ENCODE measurements around the gene IWS1. TPM values are rescaled to one million over a fixed set of nuclear protein-coding genes. Genes with fewer than 3 reads are reported as not detected.

The IWS1 gene
- total RNA-seq, 4 donors from 2014 or later: 29.0 to 46.7 (median 31.0) TPM

- DNase-seq (ENCODE audit: low spot score) (no peak), ATAC-seq (ENCODE audit: low FRiP score) (no peak)
- TF ChIP-seq CTCF (IDR thresholded peaks at IDR 0.05): no peak
Observed at GRCh38 chr2:127469051-127469450, 57.2 kb downstream of the IWS1 start.

- ATAC-seq (ENCODE audit: low FRiP score): no peak
- DNase-seq (ENCODE audit: low spot score): no peak
- TF ChIP-seq CTCF (IDR thresholded peaks at IDR 0.05): no peak
Observed at GRCh38 chr2:127465258-127465657, 61.0 kb downstream of the IWS1 start.

DNA sequence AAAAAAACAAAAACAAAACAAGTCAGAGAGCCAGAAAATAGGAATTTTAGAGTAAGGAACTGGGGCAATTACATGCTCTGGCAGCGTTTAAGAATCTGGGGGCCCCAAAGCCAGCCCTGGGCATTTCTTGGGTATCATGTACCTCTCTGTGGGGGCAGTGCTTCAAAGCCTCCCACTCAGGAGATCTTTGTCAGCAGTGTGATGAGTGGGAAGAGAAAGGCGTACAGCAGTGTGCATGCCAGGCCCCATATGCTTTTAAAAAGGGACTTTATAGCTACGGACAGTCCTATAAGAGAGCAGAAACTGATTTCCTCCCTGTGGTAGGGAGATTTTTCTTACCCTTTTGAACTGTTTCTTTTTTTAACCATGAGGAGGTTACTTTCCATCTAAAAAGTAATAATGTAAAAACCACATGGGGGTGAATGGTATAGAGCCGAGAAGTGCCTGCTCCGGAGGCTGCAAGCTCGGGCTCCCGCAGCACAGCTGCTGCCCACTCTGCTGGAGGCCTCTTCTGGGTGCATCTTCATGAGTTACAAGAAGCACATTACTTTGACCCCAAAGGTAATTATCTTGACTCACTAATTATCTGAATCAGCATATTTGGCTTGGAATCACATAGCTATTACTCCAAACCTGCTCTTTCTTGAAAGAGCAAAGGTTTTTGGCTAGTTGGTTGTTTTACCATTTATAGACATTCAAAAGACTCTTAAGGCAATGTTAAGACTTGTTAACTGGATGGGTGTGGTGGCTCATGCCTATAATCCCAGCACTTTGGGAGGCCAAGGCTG, 61.6 kb downstream of the IWS1 start:
- ATAC-seq (ENCODE audit: low FRiP score) (no peak), DNase-seq (ENCODE audit: low spot score) (no peak)
- TF ChIP-seq CTCF (IDR thresholded peaks at IDR 0.05): no peak

GRCh38 chr2:127463155-127463991, 62.9 kb downstream of the IWS1 start:
- no peak for ATAC-seq (ENCODE audit: low FRiP score)
- no peak for TF ChIP-seq CTCF (IDR thresholded peaks at IDR 0.05)
- no peak for DNase-seq (ENCODE audit: low spot score)

GRCh38 chr2:127462461-127462860, 63.8 kb downstream of the IWS1 start:
- TF ChIP-seq CTCF (IDR thresholded peaks at IDR 0.05): no peak
- ATAC-seq (ENCODE audit: low FRiP score) (no peak), DNase-seq (ENCODE audit: low spot score) (no peak)

GRCh38 chr2:127456960-127457359, 69.3 kb downstream of the IWS1 start:
- TF ChIP-seq CTCF (IDR thresholded peaks at IDR 0.05): no peak
- ATAC-seq (ENCODE audit: low FRiP score) (no peak), DNase-seq (ENCODE audit: low spot score) (no peak)

Measured in omental fat pad (tissue), 4 donors.